Measurements from ENCODE around the gene TRANK1. TPM values are rescaled to one million over a fixed set of nuclear protein-coding genes. Genes with fewer than 3 reads are reported as not detected.

TRANK1 gene
- total RNA-seq, 2 experiments from 2014 or later: 41.8 to 84.3 TPM

GRCh38 chr3:36811768-36812167, 133.1 kb downstream of the TRANK1 start:
- CTCF ChIA-PET: no interaction called here
- H3K9me3 Mint-ChIP-seq (ENCODE audit: low read depth): no peaks in the 10 kb centered on the region

DNA sequence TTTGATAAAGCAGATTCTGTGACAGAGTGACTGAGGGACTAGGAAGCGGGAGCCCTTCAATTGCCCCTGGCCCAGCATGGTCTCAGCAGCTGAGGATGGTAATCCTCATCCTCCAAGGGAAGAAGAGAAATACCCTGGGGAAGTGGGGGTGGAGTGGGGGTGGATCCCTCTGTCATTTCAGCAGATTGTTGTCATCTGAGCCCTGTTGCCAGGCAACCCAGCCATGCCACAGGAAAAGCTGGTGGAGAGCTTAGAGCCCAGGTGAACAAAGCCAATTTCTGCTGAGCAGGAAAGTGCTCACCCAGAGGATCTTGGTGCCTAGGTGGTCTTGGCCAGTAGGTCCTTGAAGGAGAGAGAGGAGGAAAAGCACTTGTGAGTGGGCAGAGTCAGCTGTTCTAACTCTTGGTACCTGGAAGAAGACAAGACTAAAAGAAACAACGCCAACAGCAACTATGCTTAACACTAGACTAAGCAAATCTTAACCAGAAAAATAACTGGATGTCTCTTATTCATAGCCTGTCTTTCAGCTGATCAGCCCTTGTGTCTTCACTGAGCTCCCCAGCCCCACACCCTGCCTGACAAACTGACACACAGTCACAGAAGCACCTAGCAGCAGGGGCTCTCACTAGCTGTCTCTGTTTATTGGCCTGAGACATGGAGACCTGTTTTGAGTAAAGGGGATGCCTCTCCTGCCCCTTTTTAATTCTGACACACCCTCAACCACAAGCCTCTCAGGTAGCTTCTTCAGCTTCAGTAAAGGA, 140.4 kb downstream of the TRANK1 start:
- no peaks in the 10 kb centered on the region for H3K4me1 Mint-ChIP-seq
- no peaks in the 10 kb centered on the region for H3K9me3 Mint-ChIP-seq (ENCODE audit: low read depth)
- peaks cover 19% of the 10 kb centered on the region for H3K27me3 Mint-ChIP-seq
- peaks cover 2% of the 10 kb centered on the region for H3K36me3 Mint-ChIP-seq
- CTCF ChIA-PET: interaction anchor here (0.9 kb wide), 1 partner anchor 21 kb away, joined by 3 read pairs; no protein-coding TSS in a partner anchor
- H3K4me3 Mint-ChIP-seq: no peak overlapping the region
- ATAC-seq (no peak), DNase-seq (no peak)
- no peak overlapping the region for H3K27ac Mint-ChIP-seq

More at GRCh38 chr3:36811768-36812167, 133.1 kb downstream of the TRANK1 start:
- no peak for DNase-seq
- Mint-ChIP-seq H3K27ac (no peak overlapping the region), H3K27me3 (peaks cover 7% of the 10 kb centered on the region), H3K36me3 (no peaks in the 10 kb centered on the region), H3K4me1 (no peaks in the 10 kb centered on the region), H3K4me3 (no peak overlapping the region)
- no peak for ATAC-seq

DNA sequence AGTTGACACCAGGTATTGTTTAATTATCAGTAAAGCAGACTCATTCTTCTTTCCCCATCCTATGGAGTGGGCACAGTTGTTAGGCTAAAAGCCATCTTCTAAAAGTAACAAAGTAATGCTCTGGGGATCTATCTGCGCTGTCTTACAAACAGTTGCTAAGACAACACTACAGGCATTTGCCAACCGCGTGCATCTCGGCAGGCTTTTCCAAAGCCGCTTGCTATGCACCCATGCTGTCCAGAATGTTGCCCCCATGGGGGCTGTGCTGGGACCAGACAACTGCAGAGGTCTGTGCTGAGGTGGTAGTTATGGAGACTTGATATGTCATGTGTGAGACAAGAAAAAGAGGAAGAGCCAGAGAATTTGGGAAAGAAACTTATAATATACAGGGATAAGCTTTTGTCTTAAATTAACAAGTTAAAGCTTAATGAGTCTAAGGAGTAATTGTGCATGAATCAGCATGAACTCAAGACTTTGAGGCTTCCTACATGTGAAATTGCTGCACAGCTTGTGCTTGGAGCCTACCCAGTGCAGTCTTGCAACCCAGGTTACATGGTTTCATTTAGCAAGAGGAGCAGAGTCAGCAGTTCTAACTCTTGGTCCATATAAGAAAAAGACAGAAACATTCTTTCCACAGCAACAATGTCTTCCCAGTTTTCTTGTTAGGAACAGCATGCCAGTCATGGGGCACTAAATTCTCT, 141.6 kb downstream of the TRANK1 start:
- Mint-ChIP-seq H3K9me3 (ENCODE audit: low read depth) (no peaks in the 10 kb centered on the region), H3K4me3 (no peak overlapping the region), H3K36me3 (peaks cover 2% of the 10 kb centered on the region), H3K27me3 (peaks cover 16% of the 10 kb centered on the region), H3K4me1 (no peaks in the 10 kb centered on the region), H3K27ac (no peak overlapping the region)
- no peak for ATAC-seq
- DNase-seq: no peak
- CTCF ChIA-PET: interaction anchor here (0.9 kb wide), 1 partner anchor 22 kb away, joined by 3 read pairs; no protein-coding TSS in a partner anchor

DNA sequence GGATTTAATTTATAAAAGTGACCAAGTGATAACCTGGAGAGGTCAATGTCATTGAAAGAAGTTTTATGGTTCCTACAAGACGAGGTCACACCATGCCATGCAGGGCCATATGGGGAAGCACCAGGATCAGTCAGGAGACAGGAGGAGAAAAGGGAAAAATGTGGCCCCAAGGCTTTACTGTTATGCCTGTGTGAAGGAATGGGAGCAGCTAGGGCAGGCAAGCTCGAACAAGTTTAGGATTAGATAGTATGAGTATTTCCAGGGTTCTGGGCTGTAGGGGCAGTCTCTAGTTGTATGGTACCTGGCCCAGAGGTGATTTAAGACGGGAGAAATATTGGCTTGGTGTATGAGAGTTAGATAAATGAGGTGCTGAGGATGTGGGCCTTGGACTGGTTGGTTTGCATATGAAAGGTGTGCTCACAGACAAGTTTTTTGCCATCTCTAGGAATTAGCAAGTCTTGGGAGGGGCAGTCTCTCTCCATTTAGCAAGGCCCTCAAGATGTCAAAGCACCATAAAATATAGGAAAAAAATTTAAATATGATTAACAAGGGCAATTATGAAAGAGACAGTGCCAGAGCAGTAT, 144.2 kb downstream of the TRANK1 start:
- H3K27ac Mint-ChIP-seq: no peak overlapping the region
- H3K9me3 Mint-ChIP-seq (ENCODE audit: low read depth): no peaks in the 10 kb centered on the region
- no peak for DNase-seq
- H3K4me3 Mint-ChIP-seq: no peak overlapping the region
- H3K27me3 Mint-ChIP-seq: peaks cover 10% of the 10 kb centered on the region
- H3K36me3 Mint-ChIP-seq: peaks cover 2% of the 10 kb centered on the region
- H3K4me1 Mint-ChIP-seq: no peaks in the 10 kb centered on the region
- CTCF ChIA-PET: no interaction called here
- no peak for ATAC-seq

- no peak overlapping the region for H3K27ac Mint-ChIP-seq
- H3K4me1 Mint-ChIP-seq: no peaks in the 10 kb centered on the region
- DNase-seq: no peak
- H3K9me3 Mint-ChIP-seq (ENCODE audit: low read depth): no peaks in the 10 kb centered on the region
- H3K36me3 Mint-ChIP-seq: peaks cover 2% of the 10 kb centered on the region
- no peak overlapping the region for H3K4me3 Mint-ChIP-seq
- peaks cover 10% of the 10 kb centered on the region for H3K27me3 Mint-ChIP-seq
- no peak for ATAC-seq
- CTCF ChIA-PET: no interaction called here
Measured at GRCh38 chr3:36796881-36797280, 148.0 kb downstream of the TRANK1 start.

DNA sequence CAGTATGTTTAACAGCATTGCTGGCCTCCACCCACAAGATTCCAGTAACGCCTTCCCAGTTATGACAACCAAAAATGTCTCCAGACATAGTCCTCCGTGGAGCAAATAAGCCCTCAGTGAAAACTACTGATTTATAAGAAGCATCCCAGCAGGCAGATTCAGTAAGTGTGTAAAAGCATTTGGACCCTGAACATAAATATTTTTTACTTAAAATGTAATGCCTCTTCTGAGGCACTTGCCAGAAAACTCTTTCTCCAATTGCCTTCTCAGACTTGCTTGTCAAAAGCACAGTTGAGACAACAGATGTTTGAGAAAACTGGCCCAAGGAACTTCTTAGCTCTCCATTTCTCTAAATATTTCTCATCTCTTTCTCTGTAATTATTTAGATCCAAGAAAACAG, 148.7 kb downstream of the TRANK1 start:
- Mint-ChIP-seq H3K27ac (no peak overlapping the region), H3K36me3 (peaks cover under 1% of the 10 kb centered on the region), H3K9me3 (ENCODE audit: low read depth) (no peaks in the 10 kb centered on the region), H3K4me3 (no peak overlapping the region), H3K27me3 (peaks cover 9% of the 10 kb centered on the region), H3K4me1 (no peaks in the 10 kb centered on the region)
- no peak for ATAC-seq
- CTCF ChIA-PET: no interaction called here
- DNase-seq: no peak

DNA sequence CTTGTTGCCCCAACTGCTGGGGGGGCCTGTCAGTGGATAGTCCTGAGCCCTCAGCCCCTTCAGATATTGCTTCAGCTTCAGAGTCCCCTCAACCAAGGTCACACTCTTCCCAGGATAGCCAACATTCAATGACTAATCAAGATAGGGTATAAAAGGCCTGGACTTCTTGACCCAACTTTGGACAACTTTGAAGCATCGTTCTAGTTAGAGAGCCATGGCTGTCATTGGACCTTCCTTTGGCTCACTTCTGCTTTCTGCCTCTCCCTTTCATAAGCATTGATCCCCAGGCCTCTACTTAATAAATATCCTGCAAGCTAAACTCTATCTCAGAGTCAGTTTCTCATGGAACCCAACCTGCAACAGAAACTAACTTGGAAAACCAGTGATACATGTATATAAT, 149.2 kb downstream of the TRANK1 start:
- no peaks in the 10 kb centered on the region for H3K36me3 Mint-ChIP-seq
- H3K4me1 Mint-ChIP-seq: no peaks in the 10 kb centered on the region
- CTCF ChIA-PET: no interaction called here
- H3K9me3 Mint-ChIP-seq (ENCODE audit: low read depth): no peaks in the 10 kb centered on the region
- ATAC-seq: no peak
- DNase-seq: no peak
- H3K27me3 Mint-ChIP-seq: peaks cover 8% of the 10 kb centered on the region
- no peak overlapping the region for H3K27ac Mint-ChIP-seq
- no peak overlapping the region for H3K4me3 Mint-ChIP-seq

DNA sequence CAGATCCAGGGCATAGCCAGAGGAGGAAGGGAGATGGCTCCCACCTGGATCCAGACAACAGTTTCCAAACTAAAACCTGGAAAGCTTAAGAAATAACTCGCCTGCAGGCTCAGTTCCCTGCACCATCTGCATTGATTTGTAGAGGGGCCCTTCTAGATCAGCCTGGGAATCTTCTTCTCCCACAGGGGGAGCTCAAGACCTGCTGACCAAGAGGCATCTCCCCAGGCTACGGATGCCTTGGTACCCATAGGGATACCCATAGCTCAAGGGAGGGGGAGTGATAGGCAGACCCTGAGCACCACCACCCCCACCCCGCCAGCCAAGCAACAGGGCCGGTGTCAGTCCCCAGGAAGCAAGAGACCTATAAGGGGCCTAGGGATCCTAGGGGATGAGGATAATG, 152.5 kb downstream of the TRANK1 start:
- Mint-ChIP-seq H3K27me3 (peaks cover 16% of the 10 kb centered on the region), H3K4me3 (no peak overlapping the region), H3K27ac (no peak overlapping the region), H3K36me3 (no peaks in the 10 kb centered on the region), H3K9me3 (ENCODE audit: low read depth) (no peaks in the 10 kb centered on the region), H3K4me1 (no peaks in the 10 kb centered on the region)
- CTCF ChIA-PET: interaction anchor here (1.1 to 1.9 kb wide), 3 partner anchors 47 to 166 kb away, joined by 3 to 11 read pairs (median 8); no protein-coding TSS in a partner anchor
- no peak for DNase-seq
- ATAC-seq: peak; percentile 60

DNA sequence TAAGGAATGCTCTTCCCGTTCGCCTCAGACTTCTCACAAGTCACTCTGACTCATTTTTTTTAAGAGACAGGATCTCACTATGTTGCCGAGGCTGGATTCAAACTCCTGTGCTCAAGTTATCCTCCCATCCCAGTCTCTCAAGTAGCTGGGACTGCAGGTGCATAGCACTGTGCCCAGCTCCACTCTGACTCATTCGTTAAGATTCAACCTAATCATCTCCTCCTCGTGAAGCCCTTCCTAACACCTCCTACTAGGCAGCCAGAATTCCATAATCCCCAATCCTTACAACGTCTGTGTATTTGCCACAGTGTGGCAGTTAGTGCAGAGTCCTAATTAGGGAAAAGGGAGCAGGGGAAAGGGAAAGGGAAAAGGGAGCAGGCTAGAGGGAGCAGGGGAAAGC, 154.1 kb downstream of the TRANK1 start:
- ATAC-seq (no peak), DNase-seq (no peak)
- Mint-ChIP-seq H3K27ac (no peak overlapping the region), H3K9me3 (ENCODE audit: low read depth) (no peaks in the 10 kb centered on the region), H3K27me3 (peaks cover 16% of the 10 kb centered on the region), H3K4me1 (no peaks in the 10 kb centered on the region), H3K36me3 (no peaks in the 10 kb centered on the region), H3K4me3 (no peak overlapping the region)
- CTCF ChIA-PET: no interaction called here

DNA sequence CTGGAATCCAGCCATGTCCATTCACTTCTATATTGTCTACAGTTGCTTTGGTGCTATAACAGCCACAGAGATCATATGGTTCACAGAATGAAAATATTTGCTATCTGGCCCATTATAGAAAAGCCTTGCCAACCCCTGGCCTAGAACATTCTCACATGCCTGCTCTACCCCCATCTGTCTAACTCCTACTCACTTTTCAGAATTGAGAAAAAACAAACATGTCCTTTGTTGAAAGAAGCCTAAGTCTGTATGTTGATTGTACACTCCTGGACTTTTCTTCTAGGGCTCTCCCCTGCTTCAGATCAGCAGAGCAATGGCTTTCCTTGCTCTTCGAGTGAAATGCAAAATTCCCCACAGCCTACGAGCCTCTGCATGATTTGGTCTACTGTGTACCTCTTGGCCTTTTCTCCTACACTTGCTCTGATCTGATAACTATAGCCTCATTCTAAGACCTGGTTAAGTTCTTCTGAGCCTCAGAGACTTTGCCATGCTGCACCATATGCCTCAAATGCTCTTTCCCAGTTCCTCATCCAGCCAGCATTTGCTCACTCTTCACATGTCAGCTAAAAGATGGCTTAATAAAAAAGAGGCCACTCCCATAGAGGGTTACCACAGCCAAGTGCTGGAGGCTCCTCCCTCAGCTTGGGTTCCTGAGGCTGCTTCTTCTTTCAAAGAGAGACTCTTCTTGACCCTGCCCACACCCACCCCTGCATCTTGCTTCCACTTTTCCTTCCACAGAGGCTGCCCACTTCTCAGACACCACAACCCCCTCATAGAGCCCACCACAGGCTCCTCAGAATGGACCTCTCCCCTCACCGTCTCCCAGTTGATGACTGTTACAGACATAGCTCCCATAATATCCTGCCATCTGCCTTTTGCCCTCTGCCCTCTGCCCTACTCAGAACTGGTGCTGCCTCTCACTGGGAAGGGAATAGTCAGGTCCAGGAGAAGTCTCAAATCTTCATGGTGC, 157.6 kb downstream of the TRANK1 start:
- peaks cover 3% of the 10 kb centered on the region for H3K4me1 Mint-ChIP-seq
- H3K27me3 Mint-ChIP-seq: peaks cover 34% of the 10 kb centered on the region
- no peak overlapping the region for H3K4me3 Mint-ChIP-seq
- no peaks in the 10 kb centered on the region for H3K9me3 Mint-ChIP-seq (ENCODE audit: low read depth)
- no peaks in the 10 kb centered on the region for H3K36me3 Mint-ChIP-seq
- no peak for ATAC-seq
- CTCF ChIA-PET: no interaction called here
- H3K27ac Mint-ChIP-seq: no peak overlapping the region
- DNase-seq: no peak

DNA sequence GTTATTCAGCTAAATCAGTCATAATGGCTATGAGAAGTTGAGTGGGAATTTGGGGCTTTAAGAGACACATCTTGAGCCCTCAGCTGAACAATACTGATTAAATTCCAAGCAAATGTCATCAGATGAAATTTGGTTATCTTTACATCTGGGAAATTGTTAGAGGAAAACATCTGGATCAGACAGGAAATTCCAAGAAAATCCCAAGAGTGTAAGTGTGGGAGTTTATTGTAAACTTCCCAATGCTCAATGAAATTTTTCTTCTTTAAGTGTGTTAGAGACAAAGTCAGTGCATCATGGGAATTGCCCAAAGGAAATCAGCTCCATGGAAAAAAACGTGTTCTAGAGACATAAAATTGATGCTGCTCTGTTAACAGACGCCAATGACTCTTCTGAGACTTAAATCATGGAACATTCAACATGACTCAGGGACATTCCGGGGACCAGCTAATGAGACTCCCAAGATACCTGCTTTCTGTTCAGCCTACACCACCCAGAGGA, 160.7 kb downstream of the TRANK1 start:
- Mint-ChIP-seq H3K27ac (no peak overlapping the region), H3K4me1 (peaks cover 13% of the 10 kb centered on the region), H3K27me3 (peaks cover 26% of the 10 kb centered on the region), H3K4me3 (no peak overlapping the region), H3K9me3 (ENCODE audit: low read depth) (no peaks in the 10 kb centered on the region), H3K36me3 (no peaks in the 10 kb centered on the region)
- DNase-seq (no peak), ATAC-seq (no peak)
- CTCF ChIA-PET: interaction anchor here (1.2 kb wide), 1 partner anchor 85 kb away, joined by 3 read pairs; no protein-coding TSS in a partner anchor

DNA sequence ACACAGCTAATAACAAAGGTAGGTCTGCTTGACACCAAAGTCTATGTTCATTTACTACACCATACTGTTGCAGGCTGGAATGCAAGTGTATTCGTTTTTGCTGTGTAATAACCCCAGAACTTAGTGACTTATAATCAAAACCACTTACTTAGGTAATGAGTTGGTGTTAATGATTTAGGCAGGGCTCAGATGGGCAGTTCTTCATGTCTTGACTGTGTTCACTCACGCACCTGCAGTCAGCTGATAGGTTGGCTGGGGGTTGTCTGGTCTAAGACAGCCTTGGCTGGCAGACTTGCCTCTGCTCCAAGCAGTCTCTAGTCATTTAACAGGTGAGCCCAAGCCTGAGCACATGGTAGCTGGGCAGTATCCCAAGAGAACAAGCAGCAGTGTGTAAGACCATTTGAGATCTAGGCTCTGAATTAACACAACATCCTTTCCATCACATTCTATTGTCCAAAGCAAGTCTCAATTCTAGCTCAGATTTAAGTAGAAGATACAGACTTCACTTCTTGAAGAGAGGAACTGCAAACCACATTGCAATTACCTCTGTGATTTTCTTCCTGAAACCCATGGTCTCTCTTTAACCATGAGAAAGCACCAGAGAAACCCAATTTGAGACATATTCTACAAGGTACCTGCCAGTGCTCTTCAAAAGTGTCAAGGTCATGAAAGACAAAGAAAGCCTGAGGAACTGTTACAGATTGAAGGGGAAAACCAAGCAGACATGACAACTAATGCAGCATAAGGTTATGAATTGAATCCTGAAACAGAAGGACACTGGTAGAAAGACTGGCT, 167.2 kb downstream of the TRANK1 start:
- Mint-ChIP-seq H3K9me3 (ENCODE audit: low read depth) (no peaks in the 10 kb centered on the region), H3K4me3 (no peak overlapping the region), H3K27ac (no peak overlapping the region), H3K4me1 (peaks cover 13% of the 10 kb centered on the region), H3K27me3 (peaks cover 37% of the 10 kb centered on the region), H3K36me3 (no peaks in the 10 kb centered on the region)
- DNase-seq: no peak
- ATAC-seq: no peak
- CTCF ChIA-PET: no interaction called here
